Right lobe of liver (tissue), 4 donors: ENCODE data around the gene ADAR.

Source experiments
- POLR2A ChIP-seq: fragments of 450-650 bp; IDR thresholded peaks from one replicate; pipeline ENCODE4 v1.6.1; 2017; ENCODE audit warnings: antibody characterized with exemption, mild to moderate bottlenecking
- TF ChIP-seq, protein P1 (sequence below), 4 donors: fragments of 200-600 bp in 3 of 4; fragments of 450-650 bp in 1 of 4; IDR thresholded peaks; one replicate each; pipeline versions ENCODE4 v1.5.1 to v1.8.0; 2016 to 2022; ENCODE audit warnings: antibody characterized with exemption in 4 of 4, mild to moderate bottlenecking in 2 of 4
- donor health status: DM: no; HTN: no; CAD: no.
- donor health status: DM: no; HTN: no; CAD: no.
- donor health status: DM: no; HTN: yes; CAD: no.

GRCh38 chr1:154615411-154615810 is 7.4 kb upstream of the ADAR start:
- TF ChIP-seq, protein P1, sequence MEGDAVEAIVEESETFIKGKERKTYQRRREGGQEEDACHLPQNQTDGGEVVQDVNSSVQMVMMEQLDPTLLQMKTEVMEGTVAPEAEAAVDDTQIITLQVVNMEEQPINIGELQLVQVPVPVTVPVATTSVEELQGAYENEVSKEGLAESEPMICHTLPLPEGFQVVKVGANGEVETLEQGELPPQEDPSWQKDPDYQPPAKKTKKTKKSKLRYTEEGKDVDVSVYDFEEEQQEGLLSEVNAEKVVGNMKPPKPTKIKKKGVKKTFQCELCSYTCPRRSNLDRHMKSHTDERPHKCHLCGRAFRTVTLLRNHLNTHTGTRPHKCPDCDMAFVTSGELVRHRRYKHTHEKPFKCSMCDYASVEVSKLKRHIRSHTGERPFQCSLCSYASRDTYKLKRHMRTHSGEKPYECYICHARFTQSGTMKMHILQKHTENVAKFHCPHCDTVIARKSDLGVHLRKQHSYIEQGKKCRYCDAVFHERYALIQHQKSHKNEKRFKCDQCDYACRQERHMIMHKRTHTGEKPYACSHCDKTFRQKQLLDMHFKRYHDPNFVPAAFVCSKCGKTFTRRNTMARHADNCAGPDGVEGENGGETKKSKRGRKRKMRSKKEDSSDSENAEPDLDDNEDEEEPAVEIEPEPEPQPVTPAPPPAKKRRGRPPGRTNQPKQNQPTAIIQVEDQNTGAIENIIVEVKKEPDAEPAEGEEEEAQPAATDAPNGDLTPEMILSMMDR (IDR thresholded peaks at IDR 0.05) = no peak
- TF ChIP-seq POLR2A = no peak
